NCI-H1105 treated with DMSO at 0.1 percent for 48 hours (cell line): ENCODE measurements around the gene ENG.
A peak's percentile ranks its signal among the peaks of the same experiment; 100 is the strongest.
"Not testable (repeated sequence)": the region's sequence is repeated elsewhere in the genome, so short reads cannot be mapped to it uniquely, and the experiment has no call there.

Source experiments
- DNase-seq: peaks from one replicate; lab custom pipeline; 2025; lab: John Stamatoyannopoulos, UW

ENG gene

DNA sequence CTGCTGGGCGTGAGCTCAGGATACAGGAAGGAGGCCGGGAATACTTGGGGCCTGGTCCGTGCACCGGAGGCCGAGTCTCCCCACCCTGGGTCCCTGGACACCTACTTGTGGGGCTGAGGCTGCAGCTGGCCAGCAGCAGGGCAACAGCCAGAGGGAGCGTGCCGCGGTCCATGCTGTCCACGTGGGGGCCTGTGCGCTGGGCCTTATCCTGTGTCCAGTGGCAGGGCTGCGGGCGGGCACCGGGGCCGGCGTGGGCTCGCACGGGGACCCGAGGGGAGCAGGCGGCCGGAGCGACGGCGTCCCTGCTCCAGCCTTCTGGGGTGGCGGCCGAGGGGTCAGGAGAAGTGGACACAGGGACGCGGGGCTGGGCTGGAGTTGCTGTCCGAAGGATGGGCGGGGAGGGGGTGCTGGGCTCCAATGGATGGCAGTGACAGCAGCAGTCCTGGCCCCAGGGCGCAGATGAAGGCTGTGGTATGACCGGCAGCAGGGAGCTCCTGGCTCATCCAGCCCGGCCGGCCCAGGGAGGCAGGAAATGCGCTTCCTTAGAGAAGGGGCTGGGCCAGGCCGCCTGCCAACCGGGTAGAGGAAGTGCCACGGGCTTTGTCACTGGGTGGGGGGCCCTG, at the start of gene ENG:
Gene ENG (minus strand): TSS at position 475 of the 623 bp plus-strand sequence. CDS start 303 bp downstream, at position 172.
- no peak for DNase-seq

DNA sequence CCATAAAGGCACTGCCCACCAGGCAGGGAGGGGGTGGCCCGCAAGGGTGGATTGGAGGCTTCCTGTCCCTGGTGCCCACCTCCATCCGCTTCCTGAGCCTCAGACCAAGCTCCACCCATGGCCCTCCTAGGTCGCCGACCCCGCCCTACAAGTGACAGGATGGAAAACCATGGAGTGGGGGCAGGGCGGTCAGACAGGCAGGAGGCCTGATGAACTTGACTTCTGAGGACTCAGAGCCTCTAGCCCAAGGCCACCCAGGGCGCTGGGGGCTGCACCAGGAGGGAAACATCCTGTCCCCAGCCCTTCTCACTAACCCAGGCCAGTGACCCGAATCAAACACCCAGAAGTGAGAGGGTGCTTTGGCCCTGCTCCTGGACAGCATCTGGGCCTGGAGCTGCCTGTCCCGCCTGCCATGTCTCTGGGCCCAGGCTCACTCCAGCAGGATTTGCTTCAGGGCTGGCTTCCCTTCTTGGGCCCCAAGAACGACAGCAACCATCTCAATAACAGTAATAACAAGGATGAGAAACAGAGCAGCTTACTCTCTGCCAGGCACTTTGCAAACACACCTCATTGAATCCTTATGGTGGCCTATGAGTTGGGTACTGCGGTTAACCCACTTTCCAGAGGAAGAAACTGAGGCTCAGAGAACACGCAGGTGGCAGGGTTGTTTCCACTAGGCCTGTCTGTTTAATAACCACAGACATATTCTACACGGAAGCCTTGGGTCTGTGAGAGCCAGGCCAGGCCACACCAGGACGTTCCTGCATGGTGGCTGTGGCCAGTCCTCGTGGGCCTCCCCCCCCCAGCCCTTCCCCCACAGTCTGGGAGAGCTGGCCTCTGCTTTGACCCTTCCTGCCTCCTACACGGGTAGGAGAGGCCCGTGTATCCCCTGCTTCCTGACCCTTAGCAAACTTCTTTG, 49.4 kb upstream of the ENG start:
- no peak for DNase-seq

DNA sequence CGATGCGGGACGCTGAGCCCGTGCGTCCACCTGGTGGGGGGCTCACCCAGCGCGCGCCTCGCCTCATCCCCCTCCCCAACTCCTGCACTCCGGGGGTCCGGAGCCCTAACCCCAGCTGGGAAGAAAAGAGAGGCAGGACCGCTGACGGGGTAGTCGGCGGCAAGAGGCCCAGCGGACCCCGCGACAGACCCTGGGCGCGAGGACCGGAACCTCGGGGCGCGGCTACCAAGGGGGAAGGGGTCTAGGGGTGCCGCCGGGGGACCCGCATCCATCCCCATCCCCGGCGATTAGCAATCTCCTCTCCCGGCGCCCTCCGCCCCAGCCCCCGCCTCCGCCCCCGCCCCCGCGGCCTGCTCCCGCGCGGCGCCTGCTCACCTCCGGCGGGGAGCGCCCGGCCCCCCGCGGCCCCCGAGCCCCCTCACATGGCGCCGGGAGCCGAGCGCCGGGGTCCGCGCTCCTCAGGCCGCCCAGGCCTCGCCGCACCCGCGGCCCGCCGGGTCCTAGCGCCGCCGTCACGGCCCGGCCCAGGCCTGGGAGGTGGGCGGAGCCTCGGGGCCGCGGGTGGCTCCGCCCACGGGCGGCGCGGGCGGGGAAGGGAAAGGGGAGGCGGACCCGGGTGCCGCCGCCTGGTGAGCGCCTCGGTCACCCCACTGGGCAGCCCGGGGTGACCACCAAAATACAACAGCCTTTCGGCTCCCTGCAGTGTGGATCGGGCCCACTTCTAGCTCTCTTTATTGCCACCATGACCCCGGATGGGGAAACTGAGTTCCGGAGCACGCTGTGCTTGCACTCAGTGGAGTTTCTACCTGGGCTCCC, 44.9 kb upstream of the ENG start, which contains the start of gene ST6GALNAC6:
Gene ST6GALNAC6 (minus strand): TSS at position 476 of the 816 bp plus-strand sequence. CDS start 1,622 bp downstream, outside the sequence.
- peak; percentile 46 for DNase-seq

DNA sequence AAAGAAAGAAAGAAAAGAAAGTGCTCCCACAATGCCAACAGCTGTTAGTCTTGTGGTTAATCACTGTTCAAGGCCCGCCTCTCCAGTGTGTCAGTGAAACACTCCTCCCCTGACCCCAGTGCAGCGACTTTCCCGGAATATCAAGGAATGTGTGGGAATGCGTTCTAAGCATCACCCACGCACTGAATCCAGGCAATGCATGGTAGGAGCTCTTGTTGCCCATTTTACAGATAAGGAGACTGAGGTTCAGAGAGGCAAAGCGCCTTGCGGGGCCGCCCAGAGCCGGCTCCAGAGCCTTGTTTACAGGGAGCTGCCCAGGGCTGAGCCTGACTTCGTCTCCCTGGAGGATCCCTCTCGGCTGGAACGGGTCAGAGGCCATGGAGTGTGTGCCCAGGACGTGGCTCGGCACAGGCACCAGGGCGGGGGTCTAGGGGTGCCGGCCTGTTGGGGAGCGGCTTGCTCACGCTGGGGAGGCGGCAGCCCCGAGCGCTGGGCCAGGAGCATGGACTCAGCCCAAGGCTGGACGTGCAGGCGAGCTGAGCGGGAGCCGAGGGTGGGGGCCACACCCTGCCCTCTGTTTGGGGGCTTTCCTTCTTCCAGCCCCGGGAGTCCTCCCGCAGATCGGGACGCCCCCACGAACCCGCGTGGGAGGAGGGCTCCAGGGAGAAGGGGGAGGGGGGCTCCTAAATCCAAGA, 44.1 kb upstream of the ENG start:
- DNase-seq, result no peak

DNA sequence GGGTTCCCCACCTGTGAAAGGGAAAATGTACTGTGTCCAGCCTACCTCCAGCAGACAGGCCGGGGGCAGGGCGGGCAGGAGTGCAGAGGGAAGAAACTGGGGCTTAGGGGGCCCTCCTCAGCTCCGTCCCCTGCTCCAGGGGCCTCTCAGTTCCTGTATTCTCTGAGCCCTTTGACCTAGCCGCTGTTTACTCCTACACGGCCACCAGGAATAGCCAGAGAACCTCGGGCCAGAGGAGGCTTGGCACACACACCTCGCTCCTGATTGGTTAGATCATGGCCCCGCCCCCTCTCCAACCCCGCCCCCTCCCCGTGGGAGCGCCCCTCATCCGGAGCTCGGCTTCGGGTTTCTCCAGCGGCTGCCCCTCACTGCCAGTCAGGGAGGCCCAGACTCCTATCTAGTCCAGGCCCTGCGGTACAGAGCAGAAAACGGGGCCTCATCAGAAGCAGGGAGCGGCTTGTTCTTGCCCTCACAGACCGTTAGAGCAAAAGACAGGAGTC, 42.8 kb upstream of the ENG start:
- DNase-seq, result no peak

DNA sequence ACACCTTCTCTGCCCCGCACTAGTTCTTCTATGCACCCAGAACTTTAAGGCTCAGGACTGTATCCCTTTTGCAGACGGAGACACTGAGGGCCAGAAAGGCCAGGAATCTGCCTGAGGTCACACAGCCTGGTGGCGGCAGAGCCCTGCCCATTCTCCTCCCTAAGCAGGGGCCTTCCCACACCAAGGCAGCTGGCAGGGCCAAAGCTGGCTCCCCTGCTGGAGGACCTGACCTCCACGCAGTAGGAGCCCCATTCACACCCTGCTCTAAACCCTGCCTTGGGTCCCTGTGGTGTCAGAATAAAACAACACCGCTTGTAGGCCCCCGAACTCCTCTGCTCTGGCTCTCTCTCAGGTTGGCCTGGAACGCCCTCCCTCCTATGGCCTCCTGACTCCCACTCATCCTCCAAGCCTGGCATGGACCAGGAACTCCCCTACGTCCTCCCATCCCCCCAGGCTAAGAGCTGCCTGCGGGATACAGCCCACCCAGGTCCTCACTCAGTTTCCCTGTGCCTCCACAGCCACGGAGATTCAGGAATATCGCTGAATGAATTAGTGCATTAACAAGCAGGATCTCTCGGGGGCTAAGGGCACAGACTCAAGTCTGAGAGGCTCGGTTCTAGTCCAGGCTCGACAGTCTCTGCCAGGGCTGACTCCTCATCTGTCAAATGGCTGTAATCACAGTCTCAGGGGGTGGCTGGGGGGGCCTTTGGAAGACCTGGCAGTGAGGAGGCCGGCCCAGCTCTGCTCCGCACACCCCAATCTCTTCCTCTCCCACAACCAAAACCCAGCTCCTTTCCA, 42.1 kb upstream of the ENG start:
- DNase-seq, result no peak

DNA sequence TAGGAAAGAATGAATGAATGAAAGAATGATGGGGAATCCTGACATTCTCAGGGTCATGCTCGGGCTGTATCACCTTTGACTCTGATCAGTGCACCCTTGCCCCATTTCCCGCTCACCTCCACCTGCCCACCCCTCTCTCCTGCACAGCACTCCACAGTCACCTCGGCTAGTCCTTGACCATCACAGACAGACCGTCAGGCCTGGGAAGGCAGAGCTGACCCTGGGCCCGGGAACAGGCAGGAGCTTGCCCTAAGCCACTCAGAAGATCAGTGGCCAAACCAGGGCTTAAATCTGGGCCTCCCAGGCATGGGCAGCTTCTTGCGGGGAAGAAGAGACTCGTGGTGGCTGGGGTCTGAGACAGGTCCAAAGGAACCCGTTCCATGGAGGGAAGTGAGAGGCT, 41.4 kb upstream of the ENG start:
- no peak for DNase-seq

DNA sequence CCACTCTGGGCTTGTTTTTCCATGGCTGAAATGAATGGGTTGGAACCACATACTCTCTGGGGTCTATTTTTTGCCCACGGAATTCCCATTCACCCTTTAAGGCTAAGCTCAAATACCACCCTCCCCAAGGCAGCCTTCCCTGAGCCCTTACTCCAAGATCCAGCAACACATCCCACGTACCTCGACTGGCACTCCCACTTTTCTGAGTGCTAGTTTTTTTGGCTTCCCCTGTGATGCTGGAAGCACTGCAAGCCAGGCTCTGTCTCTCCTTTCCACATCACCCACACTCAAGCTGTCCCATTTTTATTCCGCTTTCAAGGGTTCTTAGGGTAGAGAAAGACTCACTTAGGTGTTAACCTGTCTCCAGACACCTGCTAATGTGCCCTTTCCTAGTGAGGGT, 38.9 kb upstream of the ENG start:
- no peak for DNase-seq

DNA sequence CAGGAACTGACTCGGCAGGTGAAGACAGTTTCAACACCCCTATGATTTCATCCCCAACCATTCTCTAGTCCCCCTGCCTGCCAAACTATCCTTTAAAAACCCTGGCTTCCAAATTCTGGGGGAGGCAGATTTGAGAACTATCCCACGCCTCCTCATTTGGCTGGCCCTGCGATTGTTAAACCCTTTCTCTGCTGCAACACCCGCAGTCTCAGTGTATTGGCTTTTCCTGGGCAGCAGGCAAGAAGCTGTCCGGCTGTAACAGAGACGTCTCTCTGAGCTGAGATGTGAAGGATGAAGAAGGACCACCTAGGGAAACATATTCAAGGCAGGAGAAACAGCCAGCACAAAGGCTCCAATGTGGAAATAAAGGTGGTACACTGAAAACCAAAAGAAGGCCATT, 38.4 kb upstream of the ENG start:
- no peak for DNase-seq

DNA sequence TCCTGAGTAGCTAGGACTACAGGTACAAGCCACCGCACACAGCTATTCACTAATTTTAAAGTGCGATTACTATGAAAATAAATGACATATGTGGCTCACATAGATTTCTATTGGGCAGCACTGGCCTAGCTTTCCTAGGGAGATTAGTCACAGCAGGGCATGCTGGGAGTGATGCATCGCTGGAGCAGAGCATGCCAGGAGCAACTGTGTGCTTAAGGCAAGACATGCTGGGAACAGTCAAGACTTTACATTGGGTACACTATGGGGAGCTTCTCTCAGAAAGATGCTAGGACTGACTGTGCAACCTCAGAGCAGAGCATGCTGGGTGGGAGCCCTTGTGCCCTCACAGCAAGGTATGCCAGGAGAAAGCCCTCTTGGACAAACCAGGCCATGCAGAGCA, 35.6 kb upstream of the ENG start:
- no peak for DNase-seq

DNA sequence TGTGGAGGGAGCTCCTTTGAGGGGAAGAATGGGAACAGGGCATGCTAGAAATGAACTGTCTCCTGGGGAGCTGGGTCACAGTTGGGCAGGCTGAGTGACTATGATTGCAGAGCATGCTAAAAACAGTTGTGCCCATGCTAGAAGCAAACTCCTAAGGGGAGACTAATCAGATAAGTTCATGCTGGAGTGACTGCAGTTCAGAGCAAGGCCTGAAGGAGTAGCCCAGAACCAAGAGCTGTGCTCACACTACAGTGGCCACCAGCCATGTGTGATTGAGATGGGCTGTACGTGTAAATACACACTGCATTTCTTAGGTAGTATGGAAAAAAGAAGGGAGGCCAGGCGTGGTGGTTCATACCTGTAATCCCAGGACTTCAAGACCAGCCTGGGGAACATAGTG, 33.3 kb upstream of the ENG start:
- DNase-seq, result no peak

DNA sequence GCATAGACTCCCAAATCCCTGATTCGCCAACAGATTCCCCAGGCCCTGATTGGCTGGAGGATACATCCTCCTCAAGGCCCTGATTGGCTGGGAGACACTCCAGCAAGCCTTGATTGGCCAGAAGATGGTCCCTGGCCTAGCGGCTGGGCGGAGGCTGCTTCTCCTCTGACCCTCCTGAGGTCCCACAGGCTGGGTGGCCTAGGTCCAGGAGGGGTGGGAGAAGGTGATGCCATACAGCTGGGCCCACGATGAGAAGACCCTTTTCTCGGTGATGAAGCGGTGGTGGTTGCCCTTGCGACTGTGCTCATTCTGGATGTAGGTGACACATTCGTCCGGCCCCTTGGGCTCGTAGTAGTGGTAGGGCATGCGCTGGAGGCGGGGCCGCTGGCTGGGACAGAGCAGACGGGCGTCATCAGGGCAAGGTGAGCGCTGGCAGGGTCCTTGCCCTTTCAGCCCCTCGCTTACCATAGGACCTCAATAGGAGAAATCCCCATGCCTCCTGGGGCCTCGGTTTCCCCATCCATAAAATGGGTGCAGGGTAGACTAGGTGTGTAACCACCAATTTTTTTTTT, 32.0 kb upstream of the ENG start:
- DNase-seq, result no peak

DNA sequence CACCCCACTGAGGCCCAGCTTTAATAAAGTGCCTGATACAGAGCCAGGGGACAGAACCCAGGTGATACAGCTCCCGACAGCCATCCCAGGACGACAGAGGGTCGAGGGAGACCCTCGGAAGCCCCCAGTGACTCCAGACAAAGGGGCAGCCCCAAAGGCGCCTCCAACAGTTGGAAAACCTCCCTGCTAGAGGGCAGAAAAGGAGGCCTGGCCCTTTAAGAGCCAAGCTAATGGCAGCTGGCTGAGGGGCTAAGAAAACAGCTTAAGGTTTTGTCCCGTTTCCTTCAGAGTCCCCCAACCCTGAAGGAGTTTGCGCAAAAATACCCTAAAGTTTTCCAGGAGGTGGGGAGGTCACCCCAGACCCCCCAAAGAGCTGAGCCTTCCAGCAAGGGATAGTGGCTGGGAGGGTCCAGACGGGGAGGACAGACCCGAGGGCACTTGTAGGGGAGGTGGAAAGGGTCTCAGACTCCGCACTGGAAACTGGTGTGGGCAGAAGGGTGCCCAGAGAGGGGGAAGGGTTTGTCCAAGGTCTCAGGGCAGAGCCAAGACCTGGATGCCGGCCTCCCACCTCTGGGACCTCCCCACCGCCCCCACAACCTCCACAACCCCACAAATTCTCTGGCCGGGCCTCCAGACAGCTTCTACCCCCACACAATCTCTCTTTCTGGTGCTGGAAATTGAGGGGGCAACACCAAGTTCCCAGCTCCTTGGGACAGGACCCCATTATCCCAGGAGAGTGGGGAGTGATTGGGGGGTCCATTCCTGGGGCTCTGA, 31.2 kb upstream of the ENG start:
- no peak for DNase-seq

DNA sequence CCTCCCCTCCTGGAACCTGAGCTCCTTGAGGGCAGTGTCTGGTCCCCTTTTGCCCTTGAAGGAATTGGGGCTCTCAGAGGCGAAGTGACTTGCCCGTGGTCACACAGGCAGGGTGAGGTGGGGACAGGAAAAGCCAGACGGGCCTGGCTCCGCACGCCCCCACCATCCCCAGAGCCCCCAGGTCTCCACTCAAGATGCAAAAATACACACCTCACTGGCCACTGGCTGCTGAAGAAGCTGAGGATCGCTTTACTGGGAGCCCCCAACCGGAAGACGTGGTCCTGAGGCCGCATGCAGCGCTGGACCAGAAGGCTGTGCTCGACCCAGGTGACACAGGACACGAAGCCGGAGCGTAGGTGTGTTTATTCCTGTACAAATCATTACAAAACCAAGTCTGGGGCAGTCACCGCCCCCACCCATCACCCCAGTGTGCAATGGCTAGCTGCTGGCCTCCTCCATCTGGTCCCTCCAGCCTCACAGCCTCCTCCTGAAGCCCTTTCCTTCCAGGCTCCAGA, 30.6 kb upstream of the ENG start:
- no peak for DNase-seq

DNA sequence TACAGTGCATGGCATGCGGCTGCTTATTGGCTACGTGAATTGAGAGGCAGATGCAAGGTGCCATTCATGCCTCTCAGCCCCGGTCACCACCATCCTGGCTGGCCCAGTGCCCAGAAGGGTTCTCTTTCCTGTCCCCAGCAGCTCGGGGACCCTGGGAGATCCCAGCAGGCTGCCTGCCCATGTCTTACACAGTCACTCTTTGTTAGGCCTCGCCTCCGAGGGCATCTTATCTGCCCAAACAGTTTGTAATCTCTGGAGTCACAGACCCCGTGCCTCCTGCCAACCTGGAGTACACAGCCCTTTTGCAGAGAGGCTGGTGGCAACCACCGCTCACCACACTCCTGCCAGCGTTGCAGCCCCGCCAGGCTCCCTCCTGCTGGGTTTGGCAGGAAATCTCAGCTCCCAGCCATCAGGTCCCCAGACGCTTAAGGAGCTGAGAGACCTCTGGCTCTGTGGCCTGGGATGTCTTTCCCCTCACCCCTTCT, 30.0 kb upstream of the ENG start:
- peak; percentile 69 for DNase-seq

DNA sequence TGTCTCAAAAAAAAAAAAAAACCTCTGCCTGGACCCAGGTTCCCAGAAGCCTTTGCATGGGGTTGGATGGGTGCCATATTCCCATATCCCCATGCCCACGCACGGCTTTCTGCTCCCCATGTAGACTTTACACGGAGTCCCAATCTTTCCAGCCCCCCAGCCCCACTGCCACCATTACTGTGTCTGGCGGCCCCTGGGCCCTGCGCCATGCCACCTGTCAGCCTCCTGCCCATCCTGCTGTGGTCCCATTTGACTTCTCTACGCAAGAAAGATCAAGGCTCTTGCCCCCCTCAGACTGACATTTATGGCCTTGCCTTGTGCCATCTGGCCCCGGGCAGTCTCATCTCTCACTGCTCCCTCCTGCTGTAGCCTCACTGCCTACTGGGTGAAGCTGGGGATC, 29.5 kb upstream of the ENG start:
- no peak for DNase-seq

DNA sequence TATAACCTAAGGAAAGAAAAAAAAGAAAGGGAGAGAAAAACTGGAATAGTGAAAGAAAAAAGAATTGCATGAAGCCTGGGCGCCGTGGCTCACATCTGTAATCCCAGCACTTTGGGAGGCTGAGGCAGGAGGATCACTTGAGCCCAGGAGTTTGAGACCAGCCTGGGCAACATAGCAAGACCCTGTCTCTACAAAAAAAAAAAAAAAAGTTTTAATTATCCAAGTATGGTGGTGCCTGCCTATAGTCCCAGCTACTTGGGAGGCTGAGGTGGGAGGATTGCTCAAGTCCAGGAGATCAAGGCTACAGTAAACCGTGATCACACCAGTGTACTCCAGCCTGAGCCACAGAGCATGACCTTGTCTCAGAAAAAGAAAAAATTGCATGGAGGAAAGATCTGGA, 27.3 kb upstream of the ENG start:
- not testable (repeated sequence) for DNase-seq

DNA sequence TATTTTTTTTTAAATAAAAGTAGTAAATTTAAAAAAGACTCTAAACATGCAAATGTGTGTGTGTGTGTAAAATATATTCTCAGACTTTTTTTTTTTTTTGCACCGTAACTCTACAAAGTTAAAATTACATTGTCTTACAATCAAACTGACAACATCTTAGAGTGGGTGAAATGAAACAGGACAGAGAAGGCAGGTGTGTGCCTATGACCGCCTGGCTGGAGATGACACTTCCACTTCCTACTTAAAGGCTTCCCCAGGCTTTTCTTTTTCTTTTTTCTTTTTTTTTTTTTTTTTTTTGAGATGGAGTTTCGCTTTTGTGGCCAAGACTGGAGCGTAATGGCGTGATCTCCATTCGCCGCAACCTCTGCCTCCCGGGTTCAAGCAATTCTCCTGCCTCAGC, 25.7 kb upstream of the ENG start:
- DNase-seq, result no peak

DNA sequence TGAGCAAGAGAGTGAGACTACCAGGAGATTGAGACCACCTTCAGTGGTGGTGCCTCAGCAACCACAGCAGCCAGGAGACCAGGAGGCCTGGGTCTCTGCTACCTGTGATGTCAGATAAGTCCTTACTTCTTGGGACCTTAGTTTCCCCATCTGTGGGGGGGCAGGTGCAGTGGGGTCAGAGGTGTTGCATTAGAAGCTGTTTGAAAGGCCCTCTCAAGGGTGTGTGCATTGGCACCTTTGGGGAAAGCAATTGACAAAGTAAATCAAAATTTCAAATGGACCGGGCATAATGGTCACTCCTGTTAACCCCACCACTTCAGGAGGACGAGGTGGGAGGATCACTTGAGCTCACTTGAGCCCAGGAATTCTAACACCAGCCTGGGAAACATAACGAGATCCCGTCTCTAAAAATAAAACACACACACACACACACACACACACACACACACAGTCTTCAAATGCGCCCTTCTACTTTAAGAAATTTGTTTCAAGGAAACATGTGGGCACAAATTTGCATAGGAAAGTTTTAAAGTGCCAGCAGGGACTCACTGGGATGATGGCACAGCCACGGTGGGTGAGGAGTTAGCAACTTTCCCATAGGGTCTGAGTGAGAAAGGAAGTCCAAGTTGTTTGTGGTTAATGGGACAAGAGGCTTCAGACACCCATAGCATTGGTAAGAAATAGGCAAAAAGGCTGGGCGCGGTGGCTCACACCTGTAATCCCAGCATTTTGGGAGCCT, 24.4 kb upstream of the ENG start:
- no peak for DNase-seq
